GM19438 (cell line): ENCODE data around the gene COL6A6.
"Not testable (repeated sequence)": the region's sequence is repeated elsewhere in the genome, so short reads cannot be mapped to it uniquely, and the experiment has no call there.

Experiments used
- ATAC-seq: cut with Tn5 transposase; IDR thresholded peaks from one replicate; pipeline ENCODE4 v1.9.1; 2021; ENCODE audit warnings: low read depth; ENCODE audit not compliant: unreplicated experiment

Gene COL6A6

DNA sequence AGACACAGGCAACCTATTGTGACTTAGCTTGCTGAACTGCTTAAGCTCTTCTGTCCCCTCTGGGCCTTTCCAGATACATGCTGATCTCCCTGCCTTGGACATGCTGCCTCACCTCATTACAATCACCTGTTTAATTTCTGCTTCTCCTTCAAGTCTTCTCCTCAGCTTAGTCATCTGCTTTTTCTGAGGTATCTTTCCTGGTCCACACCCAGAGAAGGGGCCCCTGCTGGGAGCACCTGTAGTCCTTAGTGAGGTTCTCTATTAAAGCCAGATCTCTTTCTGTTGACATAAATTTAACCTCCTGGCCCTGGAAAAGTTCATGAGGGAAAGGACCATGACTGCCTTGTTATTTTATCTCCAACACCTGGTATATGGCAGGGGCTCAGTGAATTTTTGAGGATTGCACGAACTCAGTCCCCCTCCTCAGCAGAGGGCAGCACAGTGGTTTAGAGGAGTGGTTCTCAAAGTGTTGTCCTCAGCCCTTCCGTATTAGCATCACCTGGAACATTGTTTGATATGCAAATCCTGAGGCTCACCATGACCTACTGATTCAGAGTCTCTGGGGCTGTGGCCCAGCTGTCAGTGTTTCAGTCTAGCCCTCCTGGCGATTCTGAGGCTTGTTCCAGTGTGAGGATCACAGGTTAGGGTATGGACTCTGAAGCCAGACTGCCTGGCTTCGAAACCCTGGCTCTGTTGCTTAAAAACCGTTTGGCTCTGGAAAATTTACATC lies 12.7 kb downstream of the COL6A6 start:
- ATAC-seq = no peak

DNA sequence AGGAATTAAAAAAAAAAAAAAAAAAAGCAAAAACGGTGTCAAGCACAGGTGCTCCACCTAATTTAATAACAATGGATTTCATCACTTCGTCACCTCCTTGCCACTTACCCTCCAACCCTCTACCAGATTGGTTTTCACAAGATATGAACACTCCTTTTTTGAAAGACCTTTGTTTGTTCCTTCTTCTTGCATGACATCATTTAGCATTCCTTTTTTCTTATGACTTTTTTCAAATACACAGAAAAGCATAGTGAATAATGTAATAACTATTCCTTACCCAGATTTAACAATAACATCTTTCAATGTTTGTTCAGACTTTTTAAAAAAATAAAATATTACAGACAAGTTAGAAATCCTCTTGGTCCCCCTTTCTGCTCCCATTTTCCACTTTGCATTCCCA lies 16.3 kb downstream of the COL6A6 start:
- ATAC-seq = no peak

DNA sequence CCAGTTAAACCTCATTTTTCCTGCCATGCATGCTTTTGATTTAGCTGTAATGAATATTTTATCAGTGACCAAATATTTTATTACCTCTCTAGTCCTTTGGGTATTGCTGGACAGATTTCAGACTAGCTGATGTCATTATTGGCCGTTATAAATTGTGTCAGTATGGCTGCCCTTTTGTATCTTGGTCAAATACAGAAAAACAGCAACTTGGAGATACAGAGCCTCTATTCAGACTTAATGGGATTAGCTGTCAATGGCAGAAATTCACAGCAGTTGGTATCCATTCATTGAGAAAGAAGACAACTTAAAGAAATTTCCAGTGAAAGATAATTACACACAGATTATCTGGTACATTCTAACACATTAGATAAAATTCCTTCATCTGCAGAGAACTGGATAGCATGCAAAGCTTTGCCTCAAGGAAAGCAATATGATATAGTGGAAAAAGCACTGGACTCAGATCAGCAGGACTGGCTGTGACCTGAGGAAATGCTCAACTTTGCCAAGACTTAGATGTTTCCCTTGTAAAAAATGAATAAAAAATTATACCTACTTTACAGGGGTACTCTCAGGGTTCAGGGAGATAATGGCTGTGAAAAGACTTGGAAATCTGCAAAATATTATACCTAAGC lies 20.8 kb downstream of the COL6A6 start:
- ATAC-seq = no peak

DNA sequence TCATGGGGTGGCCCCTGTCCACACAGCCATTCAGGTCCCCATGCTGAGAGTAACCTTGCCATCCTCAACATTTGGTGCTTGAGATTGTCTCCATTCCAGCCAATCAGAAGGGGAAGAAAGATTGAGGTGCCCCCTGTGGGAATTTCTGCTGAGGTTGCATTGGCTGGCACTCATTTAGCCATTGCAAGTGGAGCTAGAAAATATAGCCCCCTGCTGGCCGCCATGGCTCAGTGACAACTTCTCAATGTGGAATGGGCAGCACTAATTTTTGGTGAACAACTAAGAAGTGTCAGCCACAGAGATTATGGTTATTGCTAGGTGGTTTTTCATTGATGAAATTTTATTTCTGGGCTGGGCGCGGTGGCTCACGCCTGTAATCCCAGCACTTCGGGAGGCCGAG lies 22.0 kb downstream of the COL6A6 start:
- ATAC-seq = no peak

DNA sequence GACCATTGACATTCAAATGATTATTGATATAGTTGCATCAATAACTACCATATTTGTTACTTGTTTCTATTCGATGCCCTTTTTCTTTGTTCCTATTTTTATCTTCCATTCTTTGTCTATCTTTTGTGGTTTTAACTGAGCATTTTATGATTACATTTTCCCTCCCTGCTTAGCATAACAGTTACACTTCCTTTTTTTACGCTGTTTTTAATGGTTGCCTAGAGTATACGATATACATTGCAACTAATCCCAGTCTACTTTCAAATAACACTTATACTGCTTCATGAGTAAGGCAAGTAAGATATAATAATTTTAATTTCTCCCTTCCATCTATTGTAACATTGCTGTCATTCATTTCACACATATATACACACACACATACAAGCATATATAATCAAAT lies 26.3 kb downstream of the COL6A6 start:
- ATAC-seq = no peak

DNA sequence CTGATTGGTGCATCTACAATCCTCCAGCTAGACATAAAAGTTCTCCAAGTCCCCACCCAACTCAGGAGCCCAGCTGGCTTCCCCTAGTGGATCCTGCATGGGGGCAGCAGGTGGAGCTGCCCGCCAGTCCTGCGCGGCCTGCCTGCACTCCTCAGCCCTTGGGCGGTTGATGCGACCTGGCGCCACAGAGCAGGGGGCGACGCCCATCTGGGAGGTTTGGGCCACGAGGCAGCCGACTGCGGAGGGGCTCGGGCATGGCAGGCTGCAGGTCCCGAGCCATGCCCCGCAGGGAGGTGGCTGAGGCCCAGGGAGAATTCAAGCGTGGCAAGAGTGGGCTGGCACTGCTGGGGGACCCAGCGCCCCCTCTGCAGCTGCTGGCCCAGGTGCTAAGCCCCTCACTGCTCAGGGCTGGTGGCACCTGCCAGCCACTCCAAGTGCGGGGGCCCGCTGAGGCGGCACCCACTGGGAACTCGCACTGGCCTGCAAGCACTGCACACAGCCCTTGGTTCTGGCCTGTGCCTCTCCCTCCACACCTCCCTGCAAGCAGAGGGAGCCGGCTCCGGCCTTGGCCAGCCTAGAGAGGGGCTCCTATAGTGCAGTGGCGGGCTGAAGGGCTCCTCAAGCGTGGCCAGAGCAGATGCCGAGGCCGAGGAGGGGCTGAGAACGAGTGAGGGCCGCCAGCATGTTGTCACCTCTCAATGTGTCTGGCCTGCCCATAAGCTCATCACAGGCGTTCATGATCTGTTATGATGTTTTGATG lies 30.1 kb downstream of the COL6A6 start:
- ATAC-seq = no peak

DNA sequence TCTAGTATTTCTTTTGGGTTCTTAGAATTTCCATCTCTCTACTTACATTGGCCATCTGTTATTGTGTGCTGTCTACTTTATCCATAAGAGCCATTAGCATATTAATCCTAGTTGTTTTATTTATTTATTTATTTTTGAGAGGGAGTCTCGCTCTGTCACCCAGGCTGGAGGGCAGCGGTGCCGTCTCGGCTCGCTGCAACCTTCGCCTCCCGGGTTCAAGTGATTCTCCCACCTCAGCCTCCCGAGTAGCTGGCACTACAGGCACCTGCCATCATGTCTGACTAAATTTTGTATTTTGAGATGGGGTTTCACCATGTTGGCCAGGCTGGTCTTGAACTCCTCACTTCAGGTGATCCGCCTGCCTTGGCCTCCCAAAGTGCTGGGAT lies 30.7 kb downstream of the COL6A6 start:
- ATAC-seq = not testable (repeated sequence)

DNA sequence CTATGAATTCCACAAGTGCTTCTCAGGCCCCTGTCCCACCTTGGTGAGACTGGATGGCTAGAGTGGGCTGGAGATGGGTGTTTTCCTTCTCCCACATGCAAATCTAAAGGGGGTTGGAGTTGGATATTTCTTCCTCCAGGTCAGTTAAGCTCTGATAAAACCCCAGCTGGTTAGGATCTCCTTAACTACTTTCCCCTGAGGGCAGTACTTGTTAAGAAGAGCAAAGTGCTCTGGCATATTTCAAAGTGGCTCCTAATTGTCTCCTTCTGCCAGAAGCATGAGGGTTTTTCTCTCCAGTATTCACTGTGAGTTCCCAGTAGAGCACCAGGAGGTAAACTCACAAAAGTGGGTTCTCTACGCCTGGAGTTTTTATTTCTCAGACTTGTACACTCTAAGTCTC lies 31.4 kb downstream of the COL6A6 start:
- no peak for ATAC-seq

DNA sequence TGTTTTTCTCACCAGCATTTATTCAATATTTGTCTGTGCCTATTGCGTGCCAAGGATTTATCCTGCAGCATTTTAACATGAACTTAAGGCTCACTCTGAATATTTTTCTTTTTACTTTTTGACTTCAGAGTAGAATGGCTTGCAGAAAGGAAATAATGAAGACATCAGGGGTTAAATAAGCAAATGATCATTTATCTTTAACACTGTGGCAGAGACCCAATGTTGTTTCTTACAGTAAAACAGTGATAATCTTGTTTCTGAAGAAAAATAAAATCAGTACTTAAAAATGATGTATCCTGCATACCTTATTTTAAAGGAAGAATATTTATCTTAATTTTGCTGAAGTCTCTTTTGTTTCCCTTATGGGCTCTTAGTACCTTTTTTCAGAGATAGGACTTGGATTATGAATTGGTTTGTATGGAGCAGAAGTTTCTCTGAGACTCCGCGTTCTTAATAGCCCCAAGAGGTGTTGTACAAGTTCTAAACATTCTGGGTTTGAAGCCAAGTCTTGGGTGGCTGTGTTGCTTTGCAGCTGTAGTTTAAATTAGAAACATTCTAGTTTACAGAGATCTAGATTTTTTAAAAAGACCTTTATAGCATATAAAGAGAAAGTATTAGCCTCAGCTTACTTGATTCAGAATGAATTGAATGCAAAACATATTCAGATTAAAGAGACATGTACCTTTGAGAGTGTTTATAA lies 40.5 kb downstream of the COL6A6 start:
- ATAC-seq = no peak

DNA sequence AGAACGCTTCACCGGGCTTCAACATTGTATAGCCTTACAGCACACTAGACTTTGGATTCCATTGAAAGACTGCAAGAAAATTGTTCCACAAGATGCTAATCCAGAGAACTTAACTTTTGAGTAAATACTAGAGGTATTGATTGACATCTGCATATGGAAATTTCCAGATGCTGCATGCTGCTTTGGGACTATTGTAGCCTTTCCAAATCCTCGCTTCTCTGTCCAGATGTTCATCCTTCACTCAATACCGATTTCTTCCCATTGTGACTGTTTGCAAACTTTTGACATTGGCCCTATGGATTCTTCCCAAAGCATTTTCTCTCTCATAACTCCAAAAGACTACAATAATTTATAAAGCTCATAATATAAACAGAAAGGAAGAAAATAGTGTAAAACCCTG lies 41.4 kb downstream of the COL6A6 start:
- ATAC-seq = no peak

DNA sequence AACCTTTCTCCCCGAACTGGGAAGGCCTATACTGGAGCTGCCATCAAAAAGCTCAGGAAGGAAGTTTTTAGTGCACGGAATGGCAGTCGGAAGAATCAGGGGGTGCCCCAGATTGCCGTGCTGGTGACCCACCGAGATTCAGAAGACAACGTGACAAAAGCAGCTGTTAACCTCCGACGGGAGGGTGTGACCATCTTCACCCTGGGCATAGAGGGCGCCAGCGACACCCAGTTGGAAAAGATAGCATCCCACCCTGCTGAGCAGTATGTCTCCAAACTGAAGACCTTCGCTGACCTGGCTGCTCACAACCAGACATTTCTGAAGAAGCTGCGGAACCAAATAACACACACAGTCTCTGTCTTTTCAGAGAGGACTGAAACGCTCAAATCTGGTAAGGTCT lies 48.2 kb downstream of the COL6A6 start:
- ATAC-seq = no peak
